K562 (cell line): Measurements from ENCODE around the gene ARID4B.

Source experiments
- ILF3 ChIP-seq: fragments of 450-650 bp; IDR thresholded peaks from 2 replicates; pipeline ENCODE4 v1.6.1; 2018; ENCODE audit warnings: antibody characterized with exemption, mild to moderate bottlenecking, moderate library complexity, borderline replicate concordance
- MXI1 ChIP-seq: IDR thresholded peaks from 2 replicates; pipeline ENCODE4 v1.6.1; 2011; ENCODE audit warnings: low read depth, mild to moderate bottlenecking, improper control_type of control experiment, low read length
- NFRKB ChIP-seq: fragments of 450-650 bp; IDR thresholded peaks from 2 replicates; pipeline ENCODE4 v1.6.1; 2016; ENCODE audit warnings: low read depth
- SRSF7 ChIP-seq: fragments of 200-400 bp; formaldehyde crosslinking; optimal IDR thresholded peaks from 2 replicates; pipeline ENCODE3; 2017; ENCODE audit warnings: mild to moderate bottlenecking, low read depth, low read length
- TF ChIP-seq, protein P1 (sequence below), 3 experiments: IDR thresholded peaks in 2 of 3; conservative IDR thresholded peaks in 1 of 3; 2 replicates each; pipeline ENCODE4 v1.5.1; 2011 to 2012; ENCODE audit warnings: low read length in 3 of 3, mild to moderate bottlenecking in 3 of 3, control low read depth in 2 of 3, improper control_type of control experiment in 1 of 3, inconsistent platforms in 1 of 3, low read depth in 1 of 3, mixed read lengths in 1 of 3, moderate library complexity in 1 of 3; ENCODE audit not compliant: insufficient read depth in 2 of 3

DNA sequence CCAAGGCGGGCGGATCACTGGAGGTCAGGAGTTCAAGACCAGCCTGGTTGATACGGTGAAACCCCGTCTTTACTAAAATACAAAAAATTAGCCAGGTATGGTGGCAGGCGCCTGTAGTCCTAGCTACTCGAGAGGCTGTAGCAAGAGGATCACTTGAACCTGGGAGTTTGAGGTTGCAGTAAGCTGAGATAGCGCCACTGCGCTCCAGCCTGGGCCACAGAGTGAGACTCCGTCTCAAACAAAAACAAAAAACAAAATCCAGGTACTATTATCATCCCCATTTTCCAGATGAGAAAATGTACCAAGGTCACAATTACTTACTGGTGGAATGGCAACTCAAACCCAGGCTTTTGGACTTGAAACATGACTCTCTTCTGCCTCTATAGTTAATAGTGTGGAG is 203.9 kb downstream of the ARID4B start:
- TF ChIP-seq SRSF7 (no peak), NFRKB (no peak), ILF3 (no peak), MXI1 (no peak)
- TF ChIP-seq, protein P1, sequence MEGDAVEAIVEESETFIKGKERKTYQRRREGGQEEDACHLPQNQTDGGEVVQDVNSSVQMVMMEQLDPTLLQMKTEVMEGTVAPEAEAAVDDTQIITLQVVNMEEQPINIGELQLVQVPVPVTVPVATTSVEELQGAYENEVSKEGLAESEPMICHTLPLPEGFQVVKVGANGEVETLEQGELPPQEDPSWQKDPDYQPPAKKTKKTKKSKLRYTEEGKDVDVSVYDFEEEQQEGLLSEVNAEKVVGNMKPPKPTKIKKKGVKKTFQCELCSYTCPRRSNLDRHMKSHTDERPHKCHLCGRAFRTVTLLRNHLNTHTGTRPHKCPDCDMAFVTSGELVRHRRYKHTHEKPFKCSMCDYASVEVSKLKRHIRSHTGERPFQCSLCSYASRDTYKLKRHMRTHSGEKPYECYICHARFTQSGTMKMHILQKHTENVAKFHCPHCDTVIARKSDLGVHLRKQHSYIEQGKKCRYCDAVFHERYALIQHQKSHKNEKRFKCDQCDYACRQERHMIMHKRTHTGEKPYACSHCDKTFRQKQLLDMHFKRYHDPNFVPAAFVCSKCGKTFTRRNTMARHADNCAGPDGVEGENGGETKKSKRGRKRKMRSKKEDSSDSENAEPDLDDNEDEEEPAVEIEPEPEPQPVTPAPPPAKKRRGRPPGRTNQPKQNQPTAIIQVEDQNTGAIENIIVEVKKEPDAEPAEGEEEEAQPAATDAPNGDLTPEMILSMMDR (IDR thresholded peaks at IDR 0.05 in 2 of 3, conservative IDR thresholded peaks at IDR 0.05 in 1 of 3; ENCODE audit: insufficient read depth in 2 of 3, low read depth in 1 of 3, low read length in 3 of 3), result no peak
